ENCODE data around the gene SNRPE. TPM values are rescaled to one million over a fixed set of nuclear protein-coding genes. Genes with fewer than 3 reads are reported as not detected.
A peak's percentile ranks its signal among the peaks of the same experiment; 100 is the strongest.

SNRPE gene
- total and polyA plus RNA-seq, 2 of the 13 experiments (the other 11 are each of a cell fraction or from before 2014, with no cell fraction given), result 146 to 281 TPM

GRCh38 chr1:203861379-203862184 lies at the start of gene SNRPE (continued):
- TF ChIP-seq TCF7L2 (IDR thresholded peaks at IDR 0.05; ENCODE audit: low read depth, low read length) (no peak), SMARCE1 (IDR thresholded peaks at IDR 0.05; ENCODE audit: borderline replicate concordance) (no peak), U2AF1 (optimal IDR thresholded peaks at IDR 0.05; ENCODE audit: low read depth, low read length) (no peak), GATAD1 (CRISPR knock-in tag; IDR thresholded peaks at IDR 0.05) (peak; percentile 99), ADNP (CRISPR knock-in tag; IDR thresholded peaks at IDR 0.05) (no peak; the same call in 1 of the 2 replicates), RFXANK (CRISPR knock-in tag; IDR thresholded peaks at IDR 0.05) (no peak; the same call in 1 of the 2 replicates), ZNF577 (CRISPR knock-in tag; IDR thresholded peaks at IDR 0.05; ENCODE audit: borderline replicate concordance, low read depth) (no peak), BCL6 (CRISPR knock-in tag; IDR thresholded peaks at IDR 0.05) (peak; percentile 29; the same call in 1 of the 2 replicates), THAP9 (CRISPR knock-in tag; IDR thresholded peaks at IDR 0.05; ENCODE audit: borderline replicate concordance) (peak; percentile 97), HOMEZ (CRISPR knock-in tag; IDR thresholded peaks at IDR 0.05; ENCODE audit: low read depth) (peak; percentile 54; the same call in 1 of the 2 replicates), ZNF607 (CRISPR knock-in tag; IDR thresholded peaks at IDR 0.05; ENCODE audit: borderline replicate concordance) (peak; percentile 88; the same call in 1 of the 2 replicates), ZNF350 (CRISPR knock-in tag; IDR thresholded peaks at IDR 0.05; ENCODE audit: borderline replicate concordance, low read depth) (peak; percentile 95), ZNF12 (CRISPR knock-in tag; IDR thresholded peaks at IDR 0.05) (no peak; the same call in 1 of the 2 replicates), HNRNPLL (IDR thresholded peaks at IDR 0.05; ENCODE audit: low read depth, low read length, poor library complexity, severe bottlenecking) (peak; percentile 60), RARA (CRISPR knock-in tag; IDR thresholded peaks at IDR 0.05) (peak; percentile 18; the same call in 1 of the 2 replicates), ATF7-NPFF (CRISPR knock-in tag; IDR thresholded peaks at IDR 0.05; ENCODE audit: low read depth) (peak; percentile 82), TRIM22 (IDR thresholded peaks at IDR 0.05) (no peak), YY1 (IDR thresholded peaks at IDR 0.05; ENCODE audit: insufficient read depth, insufficient replicate concordance, low read depth, low read length) (no peak), RFX3 (CRISPR knock-in tag; IDR thresholded peaks at IDR 0.05) (peak; percentile 20; the same call in 1 of the 2 replicates), TAF15 (IDR thresholded peaks at IDR 0.05; ENCODE audit: low read depth, low read length, poor library complexity, severe bottlenecking) (peak; percentile 65), PRPF4 (IDR thresholded peaks at IDR 0.05; ENCODE audit: low read depth, low read length, poor library complexity, severe bottlenecking) (no peak), TCF7 (IDR thresholded peaks at IDR 0.05; ENCODE audit: low read depth) (no peak), MAZ (IDR thresholded peaks at IDR 0.05; ENCODE audit: borderline replicate concordance, low read depth, low read length) (peak; percentile 45; the same call in 1 of the 2 replicates), MAZ (CRISPR knock-in tag; IDR thresholded peaks at IDR 0.05; ENCODE audit: low read depth) (peak; percentile 43), TEAD3 (CRISPR knock-in tag; optimal IDR thresholded peaks at IDR 0.05; ENCODE audit: borderline replicate concordance) (peak; percentile 72)

All from HepG2 (cell line).